HCT116 (cell line): ENCODE data around the gene SULT1C3. TPM values are rescaled to one million over a fixed set of nuclear protein-coding genes. Genes with fewer than 3 reads are reported as not detected.

Source experiments
- ATAC-seq: fragments of 200-7000 bp; cut with Tn5 transposase; 2 replicates; pipeline ENCODE4 v1.9.1; 2020; ENCODE audit warnings: mild to moderate bottlenecking, moderate library complexity
- BruUV-seq: library from RNA; stranded (reverse); fragments of 400-500 nt; replicated peaks from 2 replicates; lab custom pipeline; 2021; lab: Mats Ljungman, UMichigan
- CTCF ChIA-PET: fragments of 300-600 bp; sonication (Branson Sonifier 250); formaldehyde crosslinking; loops from one replicate; lab custom pipeline; 2021; ENCODE audit warnings: antibody characterized with exemption; lab: Charles Lee
- POLR2A ChIA-PET: fragments of 300-600, 350-600 bp; sonication (Branson Sonifier 250); formaldehyde crosslinking; loops from one replicate; lab custom pipeline; 2021; ENCODE audit warnings: antibody characterized with exemption; lab: Charles Lee
- RAD21 ChIA-PET, 2 experiments: fragments of 300-600 bp; sonication (Branson Sonifier 250); formaldehyde crosslinking; loops; one replicate each; lab custom pipeline; 2023; ENCODE audit warnings: low total read pairs in 2 of 2; ENCODE audit not compliant: uncharacterized antibody in 2 of 2, unreplicated experiment in 2 of 2, low non-redundant PET in 1 of 2; lab: Charles Lee
- DNase-seq: peaks from one replicate; pipeline ENCODE4 v3.0.0-alpha.2; 2010; ENCODE audit warnings: low read depth, low spot score
- H2AFZ ChIP-seq: fragments of 200-600 bp; shearing (Covaris generic), sonication (generic); 2 replicates; pipeline ENCODE4 v1.6.1; 2017; ENCODE audit warnings: low read depth, mixed run types, mixed read lengths, antibody characterized with exemption, low read length; ENCODE audit not compliant: poor library complexity, severe bottlenecking
- H3K27ac ChIP-seq: 2 replicates; pipeline ENCODE4 v1.5.1; 2012; ENCODE audit warnings: low read depth, low read length
- H3K27me3 ChIP-seq: fragments of 200-600 bp; sonication (generic); 2 replicates; pipeline ENCODE4 v1.6.1; 2016; ENCODE audit warnings: mixed run types, low read length, mixed read lengths; ENCODE audit not compliant: insufficient read depth
- H3K36me3 ChIP-seq, 2 experiments: fragments of 200-500 bp in 1 of 2; fragments of 200-600 bp in 1 of 2; sonication (Bioruptor generic) in 1 of 2; sonication (generic) in 1 of 2; 2 replicates each; pipeline versions ENCODE4 v1.5.1 to v1.6.1; 2014 to 2016; ENCODE audit warnings: low read length in 2 of 2, inconsistent platforms in 1 of 2, mixed read lengths in 1 of 2, mixed run types in 1 of 2; ENCODE audit not compliant: insufficient read depth in 2 of 2, control insufficient read depth in 1 of 2
- H3K4me1 ChIP-seq, 2 experiments: fragments of 200-600 bp in 1 of 2; sonication (generic) in 1 of 2; 2 replicates each; pipeline versions ENCODE4 v1.5.1 to v1.6.1; 2012 to 2017; ENCODE audit warnings: low read length in 2 of 2, inconsistent platforms in 1 of 2, mild to moderate bottlenecking in 1 of 2, mixed read lengths in 1 of 2, mixed run types in 1 of 2, moderate library complexity in 1 of 2; ENCODE audit not compliant: insufficient read depth in 2 of 2, control insufficient read depth in 1 of 2
- H3K4me2 ChIP-seq: fragments of 200-600 bp; sonication (generic); 2 replicates; pipeline ENCODE4 v1.6.1; 2017; ENCODE audit warnings: mixed run types, low read length, mixed read lengths
- H3K4me3 ChIP-seq, 2 experiments: fragments of 200-600 bp in 1 of 2; sonication (generic) in 1 of 2; replicated peaks in 1 of 2; 2 replicates each; pipeline ENCODE4 v1.5.1; 2011 to 2016; ENCODE audit warnings: low read length in 2 of 2, control low read depth in 1 of 2, low read depth in 1 of 2, mild to moderate bottlenecking in 1 of 2, mixed read lengths in 1 of 2, mixed run types in 1 of 2
- H3K79me2 ChIP-seq: fragments of 200-600 bp; sonication (generic); 2 replicates; pipeline ENCODE4 v1.6.1; 2017; ENCODE audit warnings: mild to moderate bottlenecking, mixed run types, low read length, moderate library complexity, mixed read lengths; ENCODE audit not compliant: insufficient read depth
- H3K9ac ChIP-seq: fragments of 200-600 bp; sonication (generic); 2 replicates; pipeline ENCODE4 v1.6.1; 2016; ENCODE audit warnings: low read length, mixed read lengths
- H3K9me2 ChIP-seq: fragments of 200-600 bp; sonication (generic), shearing (Covaris generic); 2 replicates; pipeline ENCODE4 v1.6.1; 2017; ENCODE audit warnings: mixed run types, mild to moderate bottlenecking, moderate library complexity; ENCODE audit not compliant: insufficient read depth
- H3K9me3 ChIP-seq, 2 experiments: fragments of 200-500 bp in 1 of 2; fragments of 200-600 bp in 1 of 2; sonication (Bioruptor generic) in 1 of 2; sonication (generic) in 1 of 2; 2 replicates each; pipeline ENCODE4 v1.6.1; 2014 to 2017; ENCODE audit warnings: low read length in 2 of 2, mixed read lengths in 2 of 2, inconsistent platforms in 1 of 2, low read depth in 1 of 2, mild to moderate bottlenecking in 1 of 2, mixed run types in 1 of 2, moderate library complexity in 1 of 2; ENCODE audit not compliant: control insufficient read depth in 1 of 2, insufficient read depth in 1 of 2
- H4K20me1 ChIP-seq: fragments of 200-600 bp; sonication (generic), shearing (Covaris generic); 2 replicates; pipeline ENCODE4 v1.6.1; 2017; ENCODE audit warnings: mixed run types, mild to moderate bottlenecking, moderate library complexity; ENCODE audit not compliant: insufficient read depth
- ATF3 ChIP-seq: IDR thresholded peaks from 2 replicates; pipeline ENCODE4 v1.6.1; 2012
- CBX3 ChIP-seq: IDR thresholded peaks from 2 replicates; pipeline ENCODE4 v1.6.1; 2012; ENCODE audit warnings: low read depth
- CTCF ChIP-seq, 3 experiments: fragments of 200-600 bp in 1 of 3; sonication (generic) in 1 of 3; IDR thresholded peaks in 2 of 3; conservative IDR thresholded peaks in 1 of 3; 2 replicates each; pipeline ENCODE4 v1.5.1; 2012 to 2017; ENCODE audit warnings: low read depth in 2 of 3, low read length in 2 of 3, antibody characterized with exemption in 1 of 3, borderline replicate concordance in 1 of 3, control low read depth in 1 of 3, mild to moderate bottlenecking in 1 of 3, mixed read lengths in 1 of 3, mixed run types in 1 of 3, moderate library complexity in 1 of 3; ENCODE audit not compliant: insufficient read depth in 1 of 3
- EGR1 ChIP-seq: IDR thresholded peaks from 2 replicates; pipeline ENCODE4 v1.6.1; 2012; ENCODE audit warnings: low read depth
- ELF1 ChIP-seq: IDR thresholded peaks from 2 replicates; pipeline ENCODE4 v1.6.1; 2012; ENCODE audit warnings: low read depth, borderline replicate concordance
- EZH2 ChIP-seq: fragments of 200-600 bp; sonication (generic); IDR thresholded peaks from 2 replicates; pipeline ENCODE4 v1.6.1; 2017; ENCODE audit warnings: antibody characterized with exemption, mixed run types
- EZH2phosphoT487 ChIP-seq: fragments of 200-600 bp; IDR thresholded peaks from 2 replicates; pipeline ENCODE4 v1.6.1; 2018; ENCODE audit warnings: antibody characterized with exemption, borderline replicate concordance
- FOSL1 ChIP-seq: IDR thresholded peaks from 2 replicates; pipeline ENCODE4 v1.6.1; 2012; ENCODE audit warnings: low read depth
- JUND ChIP-seq: IDR thresholded peaks from 2 replicates; pipeline ENCODE4 v1.6.1; 2012
- MAX ChIP-seq: IDR thresholded peaks from 2 replicates; pipeline ENCODE4 v1.6.1; 2012
- POLR2AphosphoS5 ChIP-seq: IDR thresholded peaks from 2 replicates; pipeline ENCODE4 v1.6.1; 2011; ENCODE audit warnings: mild to moderate bottlenecking, low read depth, low read length, moderate library complexity
- RAD21 ChIP-seq: IDR thresholded peaks from 2 replicates; pipeline ENCODE4 v1.6.1; 2012; ENCODE audit warnings: low read depth, mild to moderate bottlenecking
- REST ChIP-seq: IDR thresholded peaks from 2 replicates; pipeline ENCODE4 v1.6.1; 2012; ENCODE audit warnings: low read depth
- SIN3A ChIP-seq: IDR thresholded peaks from 2 replicates; pipeline ENCODE4 v1.6.1; 2012; ENCODE audit warnings: low read depth
- SRF ChIP-seq: IDR thresholded peaks from 2 replicates; pipeline ENCODE4 v1.6.1; 2012; ENCODE audit warnings: low read depth
- TCF7L2 ChIP-seq: IDR thresholded peaks from 2 replicates; pipeline ENCODE4 v1.7.0; 2011; ENCODE audit warnings: borderline replicate concordance, inconsistent platforms; ENCODE audit not compliant: insufficient read depth, insufficient read length; ENCODE audit errors: extremely low read depth
- ZBTB33 ChIP-seq: IDR thresholded peaks from 2 replicates; pipeline ENCODE4 v1.6.1; 2011; ENCODE audit warnings: mild to moderate bottlenecking, low read length, moderate library complexity; ENCODE audit not compliant: insufficient replicate concordance; ENCODE audit errors: extremely low read depth
- ZFX ChIP-seq: fragments of 450-650 bp; IDR thresholded peaks from 2 replicates; pipeline ENCODE4 v1.6.1; 2017
- ZNF274 ChIP-seq: fragments of 200-500 bp; sonication (Bioruptor generic); IDR thresholded peaks from 2 replicates; pipeline ENCODE4 v1.6.1; 2014; ENCODE audit warnings: mild to moderate bottlenecking, low read depth, low read length, inconsistent platforms
- intact Hi-C: fragments of 100-400 bp; cut with micrococcal nuclease; formaldehyde crosslinking; loops from 2 replicates; pipeline ENCODE4 v1.10.0; 2022
- total RNA-seq: library from RNA; stranded (reverse); gene quantifications from one replicate; pipeline ENCODE4 v1.2.1, GENCODE V29; 2021; ENCODE audit not compliant: unreplicated experiment

Gene SULT1C3
- total RNA-seq, 1 experiment from 2014 or later, result not detected

GRCh38 chr2:108195133-108195439 is 44.7 kb upstream of the SULT1C3 start:
- POLR2A ChIA-PET, result no interaction called here
- Histone ChIP-seq H3K4me2 (no peak overlapping the region), H3K9me3 (no peaks in the 10 kb centered on the region), H3K27ac (no peak overlapping the region), H2AFZ (no peak overlapping the region), H3K27me3 (no peaks in the 10 kb centered on the region), H3K79me2 (no peaks in the 10 kb centered on the region), H3K36me3 (no peaks in the 10 kb centered on the region), H3K9ac (no peak overlapping the region), H3K9me2 (no peaks in the 10 kb centered on the region), H4K20me1 (no peaks in the 10 kb centered on the region), H3K4me1 (no peaks in the 10 kb centered on the region), H3K4me3 (no peak overlapping the region)
- TF ChIP-seq CBX3 (no peak), RAD21 (no peak), EZH2 (no peak), ZNF274 (no peak), CTCF (IDR thresholded peaks at IDR 0.05 in 2 of 3, conservative IDR thresholded peaks at IDR 0.05 in 1 of 3; ENCODE audit: borderline replicate concordance in 1 of 3, insufficient read depth in 1 of 3, low read depth in 2 of 3, low read length in 2 of 3) (no peak), ZFX (no peak), JUND (no peak), FOSL1 (no peak), TCF7L2 (no peak), POLR2AphosphoS5 (no peak), ZBTB33 (no peak), REST (no peak), EGR1 (no peak), ATF3 (no peak), ELF1 (no peak), EZH2phosphoT487 (no peak), SRF (no peak), MAX (no peak), SIN3A (no peak)
- BruUV-seq, result no TSS peak
- RAD21 ChIA-PET, result no interaction called here
- intact Hi-C loops, result no loop called here
- CTCF ChIA-PET, result no interaction called here
- no peak for ATAC-seq
- DNase-seq, result no peak
